A549 (cell line): Measurements from ENCODE around the gene NOXO1. TPM values are rescaled to one million over a fixed set of nuclear protein-coding genes. Genes with fewer than 3 reads are reported as not detected.

ENCODE experiments used
- ATAC-seq, 2 experiments: fragments of 200-7000 bp in 1 of 2; fragments of >200 bp in 1 of 2; cut with Nextera tagmentation in 1 of 2; cut with Tn5 transposase in 1 of 2; 3 replicates each; pipeline versions ENCODE4 v1.8.0 to v1.9.1; 2018 to 2020; ENCODE audit warnings: mild to moderate bottlenecking in 1 of 2, moderate library complexity in 1 of 2
- CTCF ChIA-PET: fragments of 300-600 bp; sonication (Branson Sonifier 250); formaldehyde crosslinking; extraction: SDS; loops from one replicate; lab custom pipeline; 2021; ENCODE audit warnings: antibody characterized with exemption, inconsistent platforms; lab: Yijun Ruan, JAX
- POLR2A ChIA-PET: fragments of 350-600 bp; formaldehyde crosslinking; extraction: SDS; loops from one replicate; lab custom pipeline; 2021; ENCODE audit warnings: antibody characterized with exemption, inconsistent platforms; lab: Yijun Ruan, JAX
- DNase-seq, 2 experiments: peaks; one replicate each; pipeline versions ENCODE4 v3.0.0 to v3.0.0-alpha.2; 2011 to 2016; ENCODE audit warnings: low read depth in 1 of 2, low spot score in 1 of 2
- FAIRE-seq: peaks from 2 replicates; lab custom pipeline; 2011; peaks lifted over from hg19 to GRCh38; lab: Jason Lieb, UNC
- H3K27ac ChIP-seq, 2 experiments: fragments of >200 bp; sonication (Bioruptor Twin); formaldehyde crosslinking; 3 replicates each; pipeline ENCODE4 v1.5.1; 2016 to 2017
- H3K4me1 ChIP-seq: fragments of >200 bp; sonication (Bioruptor Twin); formaldehyde crosslinking; 3 replicates; pipeline ENCODE4 v1.6.1; 2016
- H3K4me2 ChIP-seq: fragments of >200 bp; sonication (Bioruptor Twin); formaldehyde crosslinking; 3 replicates; pipeline ENCODE4 v1.6.1; 2016
- H3K4me3 ChIP-seq: fragments of >200 bp; sonication (Bioruptor Twin); formaldehyde crosslinking; 3 replicates; pipeline ENCODE4 v1.5.1; 2016
- H3K9me3 ChIP-seq: fragments of >200 bp; sonication (Bioruptor Twin); formaldehyde crosslinking; 3 replicates; pipeline ENCODE4 v1.6.1; 2016
- BCL3 ChIP-seq: fragments of >200 bp; sonication (Bioruptor Twin); formaldehyde crosslinking; IDR thresholded peaks from 3 replicates; pipeline ENCODE4 v1.6.1; 2016
- CBX2 ChIP-seq: fragments of 200-600 bp; sonication (generic); IDR thresholded peaks from 2 replicates; pipeline ENCODE4 v1.6.1; 2016; ENCODE audit warnings: low read depth, mild to moderate bottlenecking, borderline replicate concordance
- CEBPB ChIP-seq, 2 experiments: fragments of >200 bp in 1 of 2; sonication (Bioruptor Twin) in 1 of 2; formaldehyde crosslinking in 1 of 2; IDR thresholded peaks; 2 replicates each; pipeline ENCODE4 v1.6.1; 2012 to 2016
- CHD4 ChIP-seq: fragments of 200-600 bp; sonication (generic); IDR thresholded peaks from 2 replicates; pipeline ENCODE4 v1.6.1; 2016; ENCODE audit warnings: antibody characterized with exemption, mild to moderate bottlenecking, borderline replicate concordance
- CTCF ChIP-seq: fragments of >200 bp; sonication (Bioruptor Twin); formaldehyde crosslinking; IDR thresholded peaks from 3 replicates; pipeline ENCODE4 v1.5.1; 2016
- ELK1 ChIP-seq: fragments of 150-350 bp; IDR thresholded peaks from 2 replicates; pipeline ENCODE4 v1.6.1; 2014; ENCODE audit warnings: low read depth, mild to moderate bottlenecking, low read length
- ESRRA ChIP-seq: fragments of 150-350 bp; IDR thresholded peaks from 2 replicates; pipeline ENCODE4 v1.6.1; 2014; ENCODE audit warnings: mild to moderate bottlenecking, low read length, borderline replicate concordance
- FOSB ChIP-seq: fragments of 250-450 bp; sonication (Bioruptor Pico); IDR thresholded peaks from 2 replicates; pipeline ENCODE4 v1.5.0; 2020; ENCODE audit warnings: mild to moderate bottlenecking, moderate library complexity
- FOXS1 ChIP-seq: fragments of 250-450 bp; sonication (Bioruptor Pico); IDR thresholded peaks from 2 replicates; pipeline ENCODE4 v1.5.0; 2020; ENCODE audit warnings: mild to moderate bottlenecking, moderate library complexity
- GATA3 ChIP-seq: IDR thresholded peaks from 2 replicates; pipeline ENCODE4 v1.6.1; 2012; ENCODE audit warnings: borderline replicate concordance
- HEYL ChIP-seq: fragments of 250-450 bp; sonication (Bioruptor Pico); IDR thresholded peaks from 2 replicates; pipeline ENCODE4 v1.8.0; 2021; ENCODE audit warnings: mild to moderate bottlenecking, moderate library complexity
- HMGXB4 ChIP-seq: fragments of 250-450 bp; sonication (Bioruptor Pico); IDR thresholded peaks from 2 replicates; pipeline ENCODE4 v1.5.0; 2021; ENCODE audit warnings: mild to moderate bottlenecking, moderate library complexity, borderline replicate concordance
- JUN ChIP-seq, 2 experiments: fragments of >200 bp; sonication (Bioruptor Twin); formaldehyde crosslinking; IDR thresholded peaks; 2 replicates in 1 of 2; 3 replicates in 1 of 2; pipeline ENCODE4 v1.6.1; 2016 to 2017
- KDM1A ChIP-seq: fragments of 200-600 bp; sonication (generic); IDR thresholded peaks from 2 replicates; pipeline ENCODE4 v1.6.1; 2016; ENCODE audit warnings: low read depth, mild to moderate bottlenecking
- MYC ChIP-seq: IDR thresholded peaks from 2 replicates; pipeline ENCODE4 v1.6.1; 2012; ENCODE audit warnings: mild to moderate bottlenecking, inconsistent platforms, low read length, improper control_type of control experiment, borderline replicate concordance
- NR3C1 ChIP-seq: fragments of >200 bp; sonication (Bioruptor Twin); formaldehyde crosslinking; IDR thresholded peaks from 3 replicates; pipeline ENCODE4 v1.6.1; 2017
- PBX3 ChIP-seq: IDR thresholded peaks from 2 replicates; pipeline ENCODE4 v1.6.1; 2012
- POLR2A ChIP-seq: IDR thresholded peaks from 2 replicates; pipeline ENCODE4 v1.6.1; 2012; ENCODE audit warnings: mild to moderate bottlenecking, low read length
- POLR2AphosphoS2 ChIP-seq: conservative IDR thresholded peaks from 2 replicates; pipeline ENCODE4 v1.6.1; 2012; ENCODE audit warnings: low read length, improper control_type of control experiment, inconsistent platforms
- RAD21 ChIP-seq, 2 experiments: fragments of >200 bp in 1 of 2; sonication (Bioruptor Twin) in 1 of 2; formaldehyde crosslinking in 1 of 2; IDR thresholded peaks in 1 of 2; conservative IDR thresholded peaks in 1 of 2; 2 replicates in 1 of 2; 3 replicates in 1 of 2; pipeline ENCODE4 v1.6.1; 2012 to 2018; ENCODE audit warnings: inconsistent platforms in 1 of 2
- RARB ChIP-seq: fragments of 250-450 bp; sonication (Bioruptor Pico); IDR thresholded peaks from 2 replicates; pipeline ENCODE4 v1.8.0; 2021; ENCODE audit warnings: mild to moderate bottlenecking, moderate library complexity
- RFX5 ChIP-seq: fragments of 450-650 bp; IDR thresholded peaks from 2 replicates; pipeline ENCODE4 v1.7.1; 2014; ENCODE audit warnings: antibody characterized with exemption, mild to moderate bottlenecking, moderate library complexity
- SMC3 ChIP-seq: fragments of >200 bp; sonication (Bioruptor Twin); formaldehyde crosslinking; IDR thresholded peaks from 3 replicates; pipeline ENCODE4 v1.6.1; 2018; ENCODE audit warnings: inconsistent platforms
- ZSCAN20 ChIP-seq: fragments of 250-450 bp; sonication (Bioruptor Pico); IDR thresholded peaks from 2 replicates; pipeline ENCODE4 v1.8.0; 2022; ENCODE audit warnings: mild to moderate bottlenecking, moderate library complexity
- WGBS: methylation state at CpG from one replicate; pipeline ENCODE4 v1.1.6; 2017; ENCODE audit errors: missing lambda C conversion rate; 5-methylcytosine and 5-hydroxymethylcytosine counted together
- polyA plus RNA-seq, 4 experiments: library from polyadenylated mRNA; depleted of rRNA in 3 of 4; stranded (reverse); fragments of >200 nt; fragmentation: RNase III in 1 of 4; extraction: RNeasy Plus Mini Kit Qiagen cat#74134 plus additional on column Dnase treatment in 1 of 4; gene quantifications; 2 replicates in 3 of 4; 3 replicates in 1 of 4; pipeline ENCODE4 v1.2.3, GENCODE V29; 2011 to 2017

The NOXO1 gene
- polyA plus RNA-seq, 2 of the 4 experiments (the other 2 are of a cell fraction), result 0.32 TPM; not detected in 1

- no peak overlapping the region; a peak in 1 of 6 replicates for H3K27ac ChIP-seq
Observed at GRCh38 chr16:2002406-2003230, 21.3 kb upstream of the NOXO1 start.

GRCh38 chr16:2001456-2002355, 20.4 kb upstream of the NOXO1 start:
- 92% methylated on average over 25 of the region's 53 CpGs for WGBS
- CTCF ChIA-PET, result interaction anchor here (0.9 to 11.3 kb wide), 8 partner anchors 13 to 144 kb away, joined by 3 to 196 read pairs (median 10); partner anchors contain the start of genes GFER, NOXO1, RAB26 and SYNGR3
- Histone ChIP-seq H3K27ac (no peak overlapping the region), H3K4me3 (no peak overlapping the region), H3K9me3 (no peaks in the 10 kb centered on the region), H3K4me1 (peaks cover 53% of the 10 kb centered on the region), H3K4me2 (no peak overlapping the region)
- no peak for FAIRE-seq
- no peak for DNase-seq
- POLR2A ChIA-PET, result no interaction called here
- no peak for ATAC-seq
- TF ChIP-seq KDM1A (no peak), GATA3 (no peak), HEYL (CRISPR knock-in tag) (no peak), FOXS1 (CRISPR knock-in tag) (no peak), CHD4 (no peak), ELK1 (no peak), ESRRA (no peak), RFX5 (no peak), RAD21 (conservative IDR thresholded peaks at IDR 0.05 in 1 of 2, IDR thresholded peaks at IDR 0.05 in 1 of 2) (no peak), HMGXB4 (CRISPR knock-in tag) (no peak), NR3C1 (no peak), MYC (no peak), ZSCAN20 (CRISPR knock-in tag) (no peak), SMC3 (no peak)

More at GRCh38 chr16:2002406-2003230, 21.3 kb upstream of the NOXO1 start:
- no peak for ATAC-seq
- CTCF ChIA-PET, result interaction anchor here (0.6 to 11.3 kb wide), 33 partner anchors 11 to 300 kb away, joined by 3 to 196 read pairs (median 9); partner anchors contain the start of genes GFER, NOXO1, NPW and NTHL1
- H3K4me1 ChIP-seq, result peaks cover 53% of the 10 kb centered on the region
- H3K4me2 ChIP-seq, result no peak overlapping the region
- DNase-seq, result no peak
- no peak overlapping the region for H3K4me3 ChIP-seq
- FAIRE-seq, result no peak
- H3K9me3 ChIP-seq, result no peaks in the 10 kb centered on the region
- 94% methylated on average over 24 of the region's 47 CpGs for WGBS
- POLR2A ChIA-PET, result interaction anchor here (0.5 kb wide), 1 partner anchor 75 kb away, joined by 7 read pairs; no protein-coding TSS in a partner anchor
- no peak for TF ChIP-seq JUN (IDR thresholded peaks at IDR 0.05)
- no peak for TF ChIP-seq CEBPB (IDR thresholded peaks at IDR 0.05)
- TF ChIP-seq POLR2AphosphoS2, result no peak
- TF ChIP-seq RARB (CRISPR knock-in tag), result no peak
- TF ChIP-seq CBX2, result no peak
- TF ChIP-seq FOSB (CRISPR knock-in tag), result no peak
- TF ChIP-seq PBX3, result no peak
- TF ChIP-seq BCL3, result no peak
- no peak for TF ChIP-seq CTCF
- TF ChIP-seq POLR2A, result no peak
